Astrocyte (in vitro differentiated cells and primary cell): ENCODE results near the gene GPATCH1. TPM values are rescaled to one million over a fixed set of nuclear protein-coding genes. Genes with fewer than 3 reads are reported as not detected.

Source experiments
- DNase-seq: peaks from one replicate; pipeline ENCODE4 v3.0.0-alpha.2; 2010; ENCODE audit warnings: low read depth
- FAIRE-seq: peaks from 2 replicates; lab custom pipeline; 2011; peaks lifted over from hg19 to GRCh38; lab: Jason Lieb, UNC
- H2AFZ ChIP-seq: 2 replicates; pipeline ENCODE4 v1.6.0; 2012; ENCODE audit warnings: low read depth, low read length, inconsistent platforms
- H3K27ac ChIP-seq: 2 replicates; pipeline ENCODE4 v1.5.1; 2011; ENCODE audit warnings: low read depth, low read length, inconsistent platforms
- H3K27me3 ChIP-seq: 2 replicates; pipeline ENCODE4 v1.6.0; 2011; ENCODE audit warnings: low read length, inconsistent platforms; ENCODE audit not compliant: insufficient read depth
- H3K36me3 ChIP-seq: 2 replicates; pipeline ENCODE4 v1.5.1; 2011; ENCODE audit warnings: low read length, inconsistent platforms; ENCODE audit not compliant: insufficient read depth
- H3K4me1 ChIP-seq: 2 replicates; pipeline ENCODE4 v1.5.1; 2011; ENCODE audit warnings: low read length, inconsistent platforms; ENCODE audit not compliant: insufficient read depth
- H3K4me2 ChIP-seq: 2 replicates; pipeline ENCODE4 v1.6.0; 2012; ENCODE audit warnings: low read length, inconsistent platforms
- H3K4me3 ChIP-seq: 2 replicates; pipeline ENCODE4 v1.5.1; 2011; ENCODE audit warnings: low read depth, mild to moderate bottlenecking, low read length, inconsistent platforms; ENCODE audit not compliant: insufficient read depth
- H3K79me2 ChIP-seq: 2 replicates; pipeline ENCODE4 v1.6.0; 2012; ENCODE audit warnings: mild to moderate bottlenecking, low read length, inconsistent platforms; ENCODE audit not compliant: insufficient read depth
- H3K9ac ChIP-seq: 2 replicates; pipeline ENCODE4 v1.6.0; 2012; ENCODE audit warnings: mild to moderate bottlenecking, low read length, inconsistent platforms
- H3K9me3 ChIP-seq: 2 replicates; pipeline ENCODE4 v1.5.1; 2012; ENCODE audit warnings: low read depth, mild to moderate bottlenecking, low read length, inconsistent platforms; ENCODE audit not compliant: insufficient read depth
- H4K20me1 ChIP-seq: 2 replicates; pipeline ENCODE4 v1.6.0; 2012; ENCODE audit warnings: low read length, inconsistent platforms; ENCODE audit not compliant: insufficient read depth
- H3K27ac Mint-ChIP-seq: one replicate; pipeline ENCODE4 v1.8.0; 2021; ENCODE audit warnings: mild to moderate bottlenecking, mixed read lengths; ENCODE audit not compliant: unreplicated experiment
- H3K27me3 Mint-ChIP-seq: one replicate; pipeline ENCODE4 v1.8.0; 2021; ENCODE audit warnings: low read depth, mixed read lengths; ENCODE audit not compliant: unreplicated experiment
- H3K36me3 Mint-ChIP-seq: one replicate; pipeline ENCODE4 v1.8.0; 2021; ENCODE audit warnings: low read depth, mixed read lengths; ENCODE audit not compliant: unreplicated experiment
- H3K4me1 Mint-ChIP-seq: one replicate; pipeline ENCODE4 v1.8.0; 2021; ENCODE audit warnings: low read depth, mixed read lengths; ENCODE audit not compliant: unreplicated experiment
- H3K4me3 Mint-ChIP-seq: one replicate; pipeline ENCODE4 v1.8.0; 2021; ENCODE audit warnings: mild to moderate bottlenecking, moderate library complexity, mixed read lengths; ENCODE audit not compliant: unreplicated experiment
- H3K9me3 Mint-ChIP-seq: one replicate; pipeline ENCODE4 v1.8.0; 2021; ENCODE audit warnings: mild to moderate bottlenecking, mixed read lengths; ENCODE audit not compliant: unreplicated experiment
- CTCF ChIP-seq: IDR thresholded peaks from 2 replicates; pipeline ENCODE4 v1.5.1; 2011; ENCODE audit warnings: low read depth, mild to moderate bottlenecking, inconsistent platforms, low read length, moderate library complexity; ENCODE audit not compliant: insufficient read depth
- EZH2 ChIP-seq: IDR thresholded peaks from 2 replicates; pipeline ENCODE4 v1.6.1; 2012; ENCODE audit warnings: mild to moderate bottlenecking, low read length, inconsistent platforms; ENCODE audit not compliant: insufficient read depth
- total RNA-seq: library from RNA; stranded (reverse); gene quantifications from 2 replicates; pipeline ENCODE4 v1.2.1, GENCODE V29; 2021

Gene GPATCH1
- total RNA-seq, 1 donor from 2014 or later, result 6.1 TPM

- no peaks in the 10 kb centered on the region for H3K27me3 Mint-ChIP-seq
- H3K27me3 ChIP-seq, result no peaks in the 10 kb centered on the region
- peak; percentile 37 for FAIRE-seq
Measured at GRCh38 chr19:33171916-33172359, 91.0 kb downstream of the GPATCH1 start.

GRCh38 chr19:33174186-33174585 lies 93.2 kb downstream of the GPATCH1 start:
- Mint-ChIP-seq H3K4me1 (peaks cover 5% of the 10 kb centered on the region), H3K4me3 (no peak overlapping the region), H3K36me3 (no peaks in the 10 kb centered on the region), H3K9me3 (no peaks in the 10 kb centered on the region), H3K27me3 (peaks cover under 1% of the 10 kb centered on the region), H3K27ac (no peak overlapping the region)
- TF ChIP-seq EZH2, result no peak
- no peak for TF ChIP-seq CTCF
- DNase-seq, result no peak
- peaks cover 15% of the 10 kb centered on the region for H3K79me2 ChIP-seq
- no peak overlapping the region for H3K9ac ChIP-seq
- peaks cover 13% of the 10 kb centered on the region for H4K20me1 ChIP-seq
- no peak for FAIRE-seq
- no peak overlapping the region for H3K4me3 ChIP-seq
- H3K27me3 ChIP-seq, result no peaks in the 10 kb centered on the region
- H3K4me2 ChIP-seq, result no peak overlapping the region
- no peak overlapping the region for H2AFZ ChIP-seq
- no peaks in the 10 kb centered on the region for H3K9me3 ChIP-seq
- H3K4me1 ChIP-seq, result peaks cover 22% of the 10 kb centered on the region
- no peak overlapping the region for H3K27ac ChIP-seq
- no peaks in the 10 kb centered on the region for H3K36me3 ChIP-seq

More at GRCh38 chr19:33171916-33172359, 91.0 kb downstream of the GPATCH1 start:
- Histone ChIP-seq H3K9ac (no peak overlapping the region), H2AFZ (no peak overlapping the region), H3K4me1 (peaks cover 16% of the 10 kb centered on the region), H3K4me3 (no peak overlapping the region), H3K4me2 (peak overlapping the region; percentile 47), H4K20me1 (peaks cover 13% of the 10 kb centered on the region), H3K36me3 (no peaks in the 10 kb centered on the region), H3K9me3 (no peaks in the 10 kb centered on the region), H3K27ac (no peak overlapping the region), H3K79me2 (peaks cover 15% of the 10 kb centered on the region)
- H3K4me3 Mint-ChIP-seq, result no peak overlapping the region
- TF ChIP-seq EZH2 (no peak), CTCF (no peak)
- DNase-seq, result peak; percentile 47
- H3K27ac Mint-ChIP-seq, result no peak overlapping the region
- H3K9me3 Mint-ChIP-seq, result peaks cover 8% of the 10 kb centered on the region
- peaks cover 9% of the 10 kb centered on the region for H3K36me3 Mint-ChIP-seq
- H3K4me1 Mint-ChIP-seq, result peaks cover 5% of the 10 kb centered on the region

GRCh38 chr19:33175156-33175782 lies 94.3 kb downstream of the GPATCH1 start:
- Mint-ChIP-seq H3K9me3 (no peaks in the 10 kb centered on the region), H3K27me3 (peaks cover 7% of the 10 kb centered on the region)
- no peak overlapping the region for H3K9ac ChIP-seq

More at GRCh38 chr19:33175156-33175782, 94.3 kb downstream of the GPATCH1 start:
- H4K20me1 ChIP-seq, result peaks cover 13% of the 10 kb centered on the region
- no peaks in the 10 kb centered on the region for H3K27me3 ChIP-seq
- H3K36me3 ChIP-seq, result no peaks in the 10 kb centered on the region
- peaks cover 22% of the 10 kb centered on the region for H3K4me1 ChIP-seq
- Mint-ChIP-seq H3K4me1 (peaks cover 5% of the 10 kb centered on the region), H3K36me3 (no peaks in the 10 kb centered on the region), H3K4me3 (peak overlapping the region; percentile 95), H3K27ac (no peak overlapping the region)
- FAIRE-seq, result no peak
- H2AFZ ChIP-seq, result no peak overlapping the region
- peaks cover 15% of the 10 kb centered on the region for H3K79me2 ChIP-seq
- H3K4me3 ChIP-seq, result no peak overlapping the region
- no peak for TF ChIP-seq EZH2
- no peak for TF ChIP-seq CTCF
- no peak overlapping the region for H3K27ac ChIP-seq
- peak overlapping the region; percentile 89 for H3K4me2 ChIP-seq
- no peaks in the 10 kb centered on the region for H3K9me3 ChIP-seq
- DNase-seq, result no peak
